ENCODE data around the gene FAM81B. TPM values are rescaled to one million over a fixed set of nuclear protein-coding genes. Genes with fewer than 3 reads are reported as not detected.

FAM81B gene
- total RNA-seq, 2 donors from 2014 or later, result not detected

GRCh38 chr5:95414451-95414850 lies 23.3 kb downstream of the FAM81B start:
- ATAC-seq (replicated peaks in 1 of 2), result no peak
- Mint-ChIP-seq H3K4me3 (no peak overlapping the region), H3K27me3 (ENCODE audit: low read depth) (peaks cover 12% of the 10 kb centered on the region), H3K36me3 (ENCODE audit: insufficient read depth in 2 of 2) (no peaks in the 10 kb centered on the region), H3K9me3 (no peaks in the 10 kb centered on the region), H3K27ac (no peak overlapping the region), H3K4me1 (ENCODE audit: low read depth) (no peaks in the 10 kb centered on the region)
- DNase-seq, result no peak

DNA sequence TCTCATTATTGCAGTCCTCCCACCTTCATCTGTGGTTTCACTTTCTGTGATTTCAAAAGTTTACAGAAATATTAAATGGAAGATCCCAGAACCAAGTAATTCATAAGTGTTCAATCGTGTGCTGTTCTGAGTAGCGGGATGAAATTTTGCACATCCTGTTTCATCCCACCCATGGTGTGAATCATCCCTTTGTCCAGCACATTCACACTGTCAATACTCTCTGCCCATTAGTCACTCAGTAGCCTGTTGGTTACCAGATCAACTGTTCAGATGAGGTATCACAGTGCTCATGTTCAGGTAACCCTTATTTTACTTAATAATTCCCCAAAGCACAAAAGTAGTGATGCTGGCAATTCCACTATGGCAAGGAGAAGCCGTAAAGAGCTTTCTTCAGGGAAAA lies 26.8 kb downstream of the FAM81B start:
- Mint-ChIP-seq H3K36me3 (ENCODE audit: insufficient read depth in 2 of 2) (no peaks in the 10 kb centered on the region), H3K27me3 (ENCODE audit: low read depth) (peaks cover 13% of the 10 kb centered on the region), H3K9me3 (no peaks in the 10 kb centered on the region), H3K4me3 (no peak overlapping the region), H3K4me1 (ENCODE audit: low read depth) (no peaks in the 10 kb centered on the region), H3K27ac (no peak overlapping the region)
- DNase-seq (no peak), ATAC-seq (replicated peaks in 1 of 2) (no peak)

DNA sequence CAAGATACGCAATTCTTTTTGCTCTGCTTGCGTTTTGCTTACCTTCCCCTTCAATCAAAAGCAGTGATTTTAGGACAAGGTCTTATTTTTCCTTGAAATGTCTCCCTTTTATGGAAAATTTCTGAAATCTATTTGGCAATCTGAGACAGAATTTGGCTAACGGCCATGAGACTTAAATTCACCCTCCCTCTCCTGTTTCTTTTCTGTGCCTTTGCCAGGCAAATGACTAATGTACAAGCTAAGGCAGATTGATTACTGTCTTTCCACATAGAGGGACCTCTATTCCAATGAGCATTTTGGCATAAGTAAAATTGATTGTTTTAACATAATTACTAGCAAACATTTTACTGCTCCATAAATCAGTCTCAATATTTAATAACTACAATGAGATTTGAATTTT lies 31.7 kb downstream of the FAM81B start:
- ATAC-seq (replicated peaks in 1 of 2), result no peak
- Mint-ChIP-seq H3K4me3 (no peak overlapping the region), H3K36me3 (ENCODE audit: insufficient read depth in 2 of 2) (no peaks in the 10 kb centered on the region), H3K9me3 (no peaks in the 10 kb centered on the region), H3K27me3 (ENCODE audit: low read depth) (peaks cover 6% of the 10 kb centered on the region), H3K27ac (no peak overlapping the region), H3K4me1 (ENCODE audit: low read depth) (no peaks in the 10 kb centered on the region)
- DNase-seq, result no peak

DNA sequence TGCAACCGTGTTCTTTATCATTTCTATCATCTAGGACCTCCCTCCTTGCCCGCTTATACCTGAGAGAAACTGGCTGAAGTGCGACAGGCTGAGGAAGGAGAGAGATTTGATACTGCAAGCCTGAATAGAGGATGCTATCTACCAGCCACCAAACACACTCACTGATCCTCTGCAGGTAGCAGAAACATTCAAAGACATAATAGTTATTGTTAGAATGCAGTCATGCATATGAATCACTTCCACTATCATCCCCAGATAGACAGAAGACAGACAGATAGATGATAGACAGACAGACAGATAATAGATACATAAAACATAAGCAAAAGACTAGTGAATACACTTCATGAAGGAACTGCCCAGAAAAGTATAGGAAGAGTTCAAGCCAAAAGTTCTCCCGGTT lies 32.9 kb downstream of the FAM81B start:
- Mint-ChIP-seq H3K4me3 (no peak overlapping the region), H3K4me1 (ENCODE audit: low read depth) (no peaks in the 10 kb centered on the region), H3K27me3 (ENCODE audit: low read depth) (peaks cover 6% of the 10 kb centered on the region), H3K27ac (no peak overlapping the region), H3K9me3 (no peaks in the 10 kb centered on the region), H3K36me3 (ENCODE audit: insufficient read depth in 2 of 2) (no peaks in the 10 kb centered on the region)
- ATAC-seq (replicated peaks in 1 of 2), result no peak
- no peak for DNase-seq

DNA sequence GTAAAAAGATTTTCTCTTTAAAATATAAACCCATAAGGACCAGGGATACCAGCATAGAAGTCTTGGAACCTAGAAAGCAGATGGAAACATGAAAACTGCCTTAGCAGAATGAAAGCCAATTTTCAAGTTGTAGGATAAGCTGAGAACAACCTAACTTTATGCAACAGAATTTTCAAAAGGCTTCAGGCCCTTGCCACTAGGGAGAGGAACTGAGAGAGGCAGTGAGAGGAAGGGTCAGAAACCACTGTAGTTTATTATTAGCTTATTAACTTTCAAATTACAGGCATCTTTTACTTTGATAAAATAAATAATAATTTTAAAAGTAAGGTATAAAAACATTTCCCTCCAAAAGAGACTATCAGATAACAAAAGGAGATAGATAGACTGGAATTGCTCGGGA lies 33.4 kb downstream of the FAM81B start:
- Mint-ChIP-seq H3K27ac (no peak overlapping the region), H3K9me3 (no peaks in the 10 kb centered on the region), H3K27me3 (ENCODE audit: low read depth) (peaks cover 6% of the 10 kb centered on the region), H3K4me1 (ENCODE audit: low read depth) (no peaks in the 10 kb centered on the region), H3K36me3 (ENCODE audit: insufficient read depth in 2 of 2) (no peaks in the 10 kb centered on the region), H3K4me3 (no peak overlapping the region)
- ATAC-seq (replicated peaks in 1 of 2), result no peak
- DNase-seq, result no peak

DNA sequence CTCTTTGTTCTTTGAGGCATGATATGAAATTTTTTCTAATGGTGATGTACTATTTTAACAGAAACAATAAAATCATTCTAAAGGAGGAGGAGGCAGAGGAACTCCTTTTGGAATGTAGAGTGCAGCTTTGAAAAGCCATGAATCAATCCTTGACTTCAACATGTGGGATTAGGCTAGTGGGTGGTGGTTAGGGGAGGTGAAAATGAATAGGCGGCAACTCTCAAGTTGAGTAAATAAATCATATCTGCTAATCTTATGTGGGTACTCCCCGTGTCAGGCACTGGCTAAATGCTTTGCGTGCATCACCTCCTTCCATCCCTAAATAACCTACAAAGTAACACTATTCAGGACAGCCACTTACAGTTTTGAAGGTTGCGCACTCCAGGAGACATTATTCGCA lies 35.1 kb downstream of the FAM81B start:
- Mint-ChIP-seq H3K4me3 (no peak overlapping the region), H3K36me3 (ENCODE audit: insufficient read depth in 2 of 2) (no peaks in the 10 kb centered on the region), H3K9me3 (no peaks in the 10 kb centered on the region), H3K27me3 (ENCODE audit: low read depth) (no peaks in the 10 kb centered on the region), H3K27ac (no peak overlapping the region), H3K4me1 (ENCODE audit: low read depth) (no peaks in the 10 kb centered on the region)
- ATAC-seq (replicated peaks in 1 of 2) (no peak), DNase-seq (no peak)

- H3K9me3 Mint-ChIP-seq, result peaks cover 2 to 7% of the 10 kb centered on the region in 2 donors
- DNase-seq (no peak), ATAC-seq (replicated peaks in 1 of 2) (no peak)
- H3K27ac Mint-ChIP-seq, result no peak overlapping the region
- no peaks in the 10 kb centered on the region for H3K27me3 Mint-ChIP-seq (ENCODE audit: low read depth)
- H3K36me3 Mint-ChIP-seq (ENCODE audit: insufficient read depth in 2 of 2), result no peaks in the 10 kb centered on the region
- H3K4me1 Mint-ChIP-seq (ENCODE audit: low read depth), result no peaks in the 10 kb centered on the region
- H3K4me3 Mint-ChIP-seq, result no peak overlapping the region
Observed at GRCh38 chr5:95432779-95433178, 41.6 kb downstream of the FAM81B start.

DNA sequence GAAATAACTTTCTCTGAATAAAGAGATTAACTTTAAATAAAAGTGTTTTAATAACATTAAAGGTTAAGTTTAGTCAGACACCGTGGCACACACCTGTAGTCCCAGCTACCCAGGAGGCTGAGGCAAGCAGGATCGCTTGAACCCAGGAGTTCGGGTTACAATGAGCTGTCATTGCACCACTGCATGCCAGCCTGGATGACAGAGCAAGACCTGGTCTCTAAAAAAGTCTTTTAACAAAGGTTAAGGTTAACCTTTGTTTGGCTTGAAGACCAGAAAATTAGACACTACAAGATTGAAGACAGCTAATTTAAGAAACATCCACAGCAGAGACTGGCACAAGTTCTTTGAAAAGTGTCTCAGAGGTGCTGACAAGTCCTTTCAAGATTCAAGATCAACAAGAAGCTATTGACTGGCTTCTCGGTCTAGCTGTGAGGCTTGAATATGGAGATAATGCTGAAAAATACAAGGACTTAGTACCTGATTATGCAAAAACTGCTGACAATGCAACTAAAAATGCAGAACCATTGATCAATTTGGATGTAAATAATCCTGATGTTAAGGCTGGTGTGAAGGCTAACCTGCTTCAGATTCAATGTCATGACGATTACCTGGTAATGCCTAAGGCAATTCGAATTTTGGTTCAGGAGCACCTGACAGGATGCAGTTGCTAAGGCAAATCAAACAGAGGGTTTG lies 48.8 kb downstream of the FAM81B start:
- no peaks in the 10 kb centered on the region for H3K4me1 Mint-ChIP-seq (ENCODE audit: low read depth)
- no peak overlapping the region for H3K27ac Mint-ChIP-seq
- H3K4me3 Mint-ChIP-seq, result no peak overlapping the region
- no peaks in the 10 kb centered on the region for H3K36me3 Mint-ChIP-seq (ENCODE audit: insufficient read depth in 2 of 2)
- H3K9me3 Mint-ChIP-seq, result no peaks in the 10 kb centered on the region
- ATAC-seq (replicated peaks in 1 of 2) (no peak), DNase-seq (no peak)
- peaks cover 22% of the 10 kb centered on the region for H3K27me3 Mint-ChIP-seq (ENCODE audit: low read depth)

- H3K27ac Mint-ChIP-seq, result no peak overlapping the region
- H3K27me3 Mint-ChIP-seq (ENCODE audit: low read depth), result peaks cover 28% of the 10 kb centered on the region
- H3K36me3 Mint-ChIP-seq (ENCODE audit: insufficient read depth in 2 of 2), result no peaks in the 10 kb centered on the region
- ATAC-seq (replicated peaks in 1 of 2), result no peak
- no peak for DNase-seq
- no peak overlapping the region for H3K4me3 Mint-ChIP-seq
- H3K9me3 Mint-ChIP-seq, result no peaks in the 10 kb centered on the region
- no peaks in the 10 kb centered on the region for H3K4me1 Mint-ChIP-seq (ENCODE audit: low read depth)
Observed at GRCh38 chr5:95440825-95441224, 49.7 kb downstream of the FAM81B start.

DNA sequence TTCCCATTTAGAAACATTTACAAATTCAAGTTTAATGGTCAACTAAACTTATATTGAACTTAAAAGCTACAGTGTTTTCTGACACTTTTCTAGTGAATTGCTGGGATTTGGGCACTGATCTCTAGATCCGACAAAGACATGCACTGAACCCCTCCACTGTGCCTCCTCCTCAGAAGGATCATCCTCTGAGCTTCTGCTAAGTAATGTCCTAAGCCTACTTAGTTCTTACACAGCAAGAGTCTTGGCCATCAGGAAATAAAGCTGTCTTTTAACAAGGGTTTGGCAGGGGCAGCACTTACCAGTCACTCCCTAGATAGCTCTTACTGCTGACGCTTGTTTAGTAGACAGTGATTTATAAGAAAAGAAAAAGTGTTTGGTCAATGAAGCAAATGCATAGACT lies 50.5 kb downstream of the FAM81B start:
- H3K27ac Mint-ChIP-seq, result no peak overlapping the region
- no peaks in the 10 kb centered on the region for H3K4me1 Mint-ChIP-seq (ENCODE audit: low read depth)
- H3K27me3 Mint-ChIP-seq (ENCODE audit: low read depth), result peaks cover 30% of the 10 kb centered on the region
- no peak for ATAC-seq (replicated peaks in 1 of 2)
- H3K9me3 Mint-ChIP-seq, result no peaks in the 10 kb centered on the region
- H3K36me3 Mint-ChIP-seq (ENCODE audit: insufficient read depth in 2 of 2), result no peaks in the 10 kb centered on the region
- no peak for DNase-seq
- H3K4me3 Mint-ChIP-seq, result no peak overlapping the region

GRCh38 chr5:95445442-95445841 lies 54.3 kb downstream of the FAM81B start:
- H3K27me3 Mint-ChIP-seq (ENCODE audit: low read depth), result peaks cover 27% of the 10 kb centered on the region
- no peak for ATAC-seq (replicated peaks in 1 of 2)
- no peak for DNase-seq
- no peaks in the 10 kb centered on the region for H3K36me3 Mint-ChIP-seq (ENCODE audit: insufficient read depth in 2 of 2)
- no peaks in the 10 kb centered on the region for H3K4me1 Mint-ChIP-seq (ENCODE audit: low read depth)
- H3K9me3 Mint-ChIP-seq, result no peaks in the 10 kb centered on the region
- H3K27ac Mint-ChIP-seq, result no peak overlapping the region
- no peak overlapping the region for H3K4me3 Mint-ChIP-seq

DNA sequence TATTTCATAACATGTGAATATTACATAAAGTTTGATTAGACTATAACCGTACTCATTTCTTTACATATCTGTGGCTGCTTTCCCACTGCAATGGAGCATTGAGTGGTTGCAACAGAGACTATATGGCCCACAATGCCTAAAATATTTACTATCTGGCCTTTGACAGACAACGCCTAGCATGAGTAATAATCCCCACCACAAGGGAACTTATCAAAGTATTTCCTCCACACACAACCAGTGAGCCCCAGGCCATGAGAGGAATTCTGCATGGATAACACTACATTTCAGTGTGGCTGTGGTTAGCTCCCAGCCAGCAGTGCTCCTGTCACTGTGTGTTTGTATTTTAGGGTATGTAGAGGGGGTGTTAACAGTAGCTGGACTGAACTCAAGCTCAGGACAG lies 54.8 kb downstream of the FAM81B start:
- DNase-seq, result no peak
- no peaks in the 10 kb centered on the region for H3K4me1 Mint-ChIP-seq (ENCODE audit: low read depth)
- H3K4me3 Mint-ChIP-seq, result no peak overlapping the region
- peaks cover 22% of the 10 kb centered on the region for H3K27me3 Mint-ChIP-seq (ENCODE audit: low read depth)
- no peaks in the 10 kb centered on the region for H3K9me3 Mint-ChIP-seq
- no peak overlapping the region for H3K27ac Mint-ChIP-seq
- H3K36me3 Mint-ChIP-seq (ENCODE audit: insufficient read depth in 2 of 2), result no peaks in the 10 kb centered on the region
- no peak for ATAC-seq (replicated peaks in 1 of 2)

DNA sequence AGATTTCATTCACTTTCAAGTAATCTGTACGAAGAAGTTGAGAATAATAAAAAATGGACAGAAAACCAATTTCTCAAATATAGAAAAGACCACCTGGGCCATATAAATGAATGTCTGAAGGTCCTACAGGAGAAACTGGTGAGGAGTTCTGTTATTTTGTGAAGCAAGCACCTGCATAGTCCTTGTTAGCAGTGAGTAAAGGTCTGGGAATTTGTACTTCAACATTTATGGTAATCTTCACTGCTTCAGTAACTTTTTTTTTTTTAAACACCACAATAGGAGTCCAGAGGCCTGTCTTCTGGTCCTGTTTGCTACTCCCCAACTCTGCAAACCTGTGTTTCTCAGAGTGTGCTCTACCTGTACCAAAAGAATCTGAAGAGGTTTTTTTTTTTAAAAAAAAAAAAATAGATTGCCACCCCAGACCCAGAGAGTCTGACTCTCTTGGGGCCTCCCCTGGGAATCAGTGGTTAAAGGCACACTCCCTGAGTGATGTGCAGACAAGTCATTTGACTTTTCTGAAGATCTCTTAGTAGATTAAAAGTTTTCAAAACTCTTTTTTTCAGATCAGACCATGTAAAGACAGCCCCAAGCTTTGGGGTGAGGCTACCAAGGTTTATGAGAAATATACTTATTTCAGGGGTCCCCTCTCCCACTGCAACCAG lies 55.5 kb downstream of the FAM81B start:
- Mint-ChIP-seq H3K27me3 (ENCODE audit: low read depth) (peaks cover 21% of the 10 kb centered on the region), H3K27ac (no peak overlapping the region), H3K4me1 (ENCODE audit: low read depth) (no peaks in the 10 kb centered on the region), H3K36me3 (ENCODE audit: insufficient read depth in 2 of 2) (no peaks in the 10 kb centered on the region), H3K9me3 (no peaks in the 10 kb centered on the region), H3K4me3 (no peak overlapping the region)
- ATAC-seq (replicated peaks in 1 of 2) (no peak), DNase-seq (no peak)

DNA sequence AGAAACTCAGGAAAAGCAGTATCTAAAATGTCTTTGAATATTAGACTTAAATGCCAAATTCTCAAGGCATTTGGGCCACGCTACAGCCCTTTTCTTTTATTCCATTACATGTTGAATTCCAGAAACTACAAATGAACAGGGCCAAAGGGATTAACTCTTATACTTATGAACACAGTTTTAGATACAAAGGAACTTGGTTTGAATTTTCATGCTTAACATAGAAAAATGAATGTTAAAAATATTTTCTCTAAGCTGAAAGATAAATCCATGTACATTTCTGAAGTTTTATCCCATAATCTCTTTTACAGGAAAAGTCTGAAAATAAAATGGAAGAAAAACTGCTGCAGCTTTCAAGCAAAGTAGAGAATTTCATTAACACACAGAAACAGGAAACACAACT lies 56.8 kb downstream of the FAM81B start:
- Mint-ChIP-seq H3K27ac (no peak overlapping the region), H3K4me1 (ENCODE audit: low read depth) (no peaks in the 10 kb centered on the region), H3K36me3 (ENCODE audit: insufficient read depth in 2 of 2) (no peaks in the 10 kb centered on the region), H3K27me3 (ENCODE audit: low read depth) (peaks cover 21% of the 10 kb centered on the region), H3K4me3 (no peak overlapping the region), H3K9me3 (no peaks in the 10 kb centered on the region)
- ATAC-seq (replicated peaks in 1 of 2) (no peak), DNase-seq (no peak)

All from activated T-cell treated with anti-CD3 and anti-CD28 coated beads, Interleukin-2, amount 50 U/mL, for 72 hours (primary cell).